Neuronal stem cell (in vitro differentiated cells): ENCODE measurements around the gene KCNAB1.

Experiments used
- DNase-seq: peaks from one replicate; pipeline ENCODE4 v3.0.0-alpha.2; 2013; ENCODE audit warnings: low spot score
- H2AFZ ChIP-seq: one replicate; pipeline ENCODE4 v1.6.1; 2013; ENCODE audit warnings: mild to moderate bottlenecking, low read length, inconsistent platforms
- H2AK5ac ChIP-seq: 2 replicates; pipeline ENCODE4 v1.6.1; 2013; ENCODE audit warnings: low read depth, mild to moderate bottlenecking, inconsistent platforms, low read length, moderate library complexity, mixed read lengths
- H2BK120ac ChIP-seq: 2 replicates; pipeline ENCODE4 v1.6.1; 2013; ENCODE audit warnings: low read depth, mild to moderate bottlenecking, inconsistent platforms, low read length, moderate library complexity, mixed read lengths
- H2BK12ac ChIP-seq: one replicate; pipeline ENCODE4 v1.6.1; 2013; ENCODE audit warnings: low read length, inconsistent platforms
- H2BK15ac ChIP-seq: 2 replicates; pipeline ENCODE4 v1.6.1; 2013; ENCODE audit warnings: mild to moderate bottlenecking, low read length, inconsistent platforms, mixed read lengths
- H2BK5ac ChIP-seq: one replicate; pipeline ENCODE4 v1.6.1; 2013; ENCODE audit warnings: inconsistent platforms, mild to moderate bottlenecking, low read length, moderate library complexity
- H3K14ac ChIP-seq: one replicate; pipeline ENCODE4 v1.6.1; 2013; ENCODE audit warnings: low read length, inconsistent platforms
- H3K18ac ChIP-seq: 2 replicates; pipeline ENCODE4 v1.6.1; 2013; ENCODE audit warnings: low read length, inconsistent platforms
- H3K23ac ChIP-seq: 2 replicates; pipeline ENCODE4 v1.6.1; 2013; ENCODE audit warnings: low read depth, mild to moderate bottlenecking, mixed read lengths, low read length, inconsistent platforms; ENCODE audit not compliant: poor library complexity
- H3K27ac ChIP-seq: replicated peaks from 3 replicates; pipeline ENCODE4 v1.5.1; 2013; ENCODE audit warnings: low read length, inconsistent platforms
- H3K27me3 ChIP-seq, 3 experiments: 2 replicates each; pipeline ENCODE4 v1.6.1; 2013; ENCODE audit warnings: low read length in 3 of 3, mild to moderate bottlenecking in 2 of 3, inconsistent platforms in 1 of 3, low read depth in 1 of 3, mixed read lengths in 1 of 3, moderate library complexity in 1 of 3; ENCODE audit not compliant: control insufficient read depth in 3 of 3, insufficient read depth in 3 of 3
- H3K36me3 ChIP-seq, 2 donors: replicated peaks in 1 of 2; 2 replicates each; pipeline ENCODE4 v1.6.1; 2013; ENCODE audit warnings: low read length in 2 of 2; ENCODE audit not compliant: control insufficient read depth in 2 of 2, insufficient read depth in 2 of 2
- H3K4ac ChIP-seq: 2 replicates; pipeline ENCODE4 v1.6.1; 2013; ENCODE audit warnings: inconsistent platforms, mild to moderate bottlenecking, low read length, moderate library complexity
- H3K4me1 ChIP-seq, 2 donors: 1 replicate in 1 of 2; 2 replicates in 1 of 2; pipeline ENCODE4 v1.6.1; 2013; ENCODE audit warnings: low read length in 2 of 2, low read depth in 1 of 2; ENCODE audit not compliant: control insufficient read depth in 2 of 2, insufficient read depth in 1 of 2
- H3K4me2 ChIP-seq: one replicate; pipeline ENCODE4 v1.6.1; 2013; ENCODE audit warnings: mild to moderate bottlenecking, low read length, inconsistent platforms; ENCODE audit not compliant: insufficient read depth, poor library complexity, severe bottlenecking
- H3K4me3 ChIP-seq, 2 donors: 2 replicates each; pipeline ENCODE4 v1.5.1; 2013; ENCODE audit warnings: low read length in 2 of 2, mild to moderate bottlenecking in 2 of 2, inconsistent platforms in 1 of 2, moderate library complexity in 1 of 2
- H3K79me1 ChIP-seq: one replicate; pipeline ENCODE4 v1.6.1; 2013; ENCODE audit warnings: low read depth, mild to moderate bottlenecking, inconsistent platforms, low read length, moderate library complexity
- H3K9ac ChIP-seq: one replicate; pipeline ENCODE4 v1.6.1; 2013; ENCODE audit warnings: mild to moderate bottlenecking, low read depth, low read length, inconsistent platforms; ENCODE audit not compliant: poor library complexity
- H3K9me3 ChIP-seq, 2 donors: replicated peaks in 1 of 2; 2 replicates each; pipeline versions ENCODE3 to v1.6.1; 2013; ENCODE audit warnings: low read length in 2 of 2, mild to moderate bottlenecking in 2 of 2, inconsistent platforms in 1 of 2, low read depth in 1 of 2, mixed read lengths in 1 of 2, moderate library complexity in 1 of 2; ENCODE audit not compliant: control insufficient read depth in 2 of 2, insufficient read depth in 1 of 2
- H4K8ac ChIP-seq: one replicate; pipeline ENCODE4 v1.6.1; 2013; ENCODE audit warnings: low read depth, mild to moderate bottlenecking, inconsistent platforms, low read length, moderate library complexity
- H4K91ac ChIP-seq: one replicate; pipeline ENCODE4 v1.6.1; 2013; ENCODE audit warnings: low read length, low read depth, mild to moderate bottlenecking, inconsistent platforms; ENCODE audit not compliant: poor library complexity
- WGBS, 2 donors: extraction: QIAGEN DNeasy Blood & Tissue Kit; methylation state at CpG; one replicate each; pipeline ENCODE4 v1.1.7; 2013; ENCODE audit warnings: missing lambda C conversion rate in 2 of 2, mixed read lengths in 1 of 2; ENCODE audit not compliant: insufficient read length in 2 of 2, insufficient replicate concordance in 1 of 2; ENCODE audit errors: extremely low coverage in 2 of 2; 5-methylcytosine and 5-hydroxymethylcytosine counted together

Gene KCNAB1

GRCh38 chr3:156271508-156271907 lies 151.1 kb downstream of the KCNAB1 start:
- Histone ChIP-seq H3K79me1 (no peaks in the 10 kb centered on the region), H3K9me3 (no peaks in the 10 kb centered on the region), H2AK5ac (no peak overlapping the region), H3K14ac (no peak overlapping the region), H2AFZ (no peak overlapping the region), H3K36me3 (no peaks in the 10 kb centered on the region), H3K4ac (no peak overlapping the region), H3K27me3 (no peaks in the 10 kb centered on the region), H3K23ac (no peak overlapping the region), H3K4me2 (no peak overlapping the region), H4K8ac (no peak overlapping the region), H3K4me1 (no peaks in the 10 kb centered on the region), H2BK12ac (no peak overlapping the region), H2BK15ac (no peak overlapping the region), H3K4me3 (no peak overlapping the region), H2BK5ac (no peak overlapping the region), H3K18ac (no peak overlapping the region), H3K27ac (no peak overlapping the region), H2BK120ac (no peak overlapping the region), H4K91ac (no peak overlapping the region), H3K9ac (no peak overlapping the region)
- WGBS, 2 donors: no CpG with 5 or more reads among the region's 3 CpGs
- no peak for DNase-seq

GRCh38 chr3:156271995-156272719 lies 151.8 kb downstream of the KCNAB1 start:
- H3K9me3 ChIP-seq: no peaks in the 10 kb centered on the region
- H3K79me1 ChIP-seq: no peaks in the 10 kb centered on the region
- H2BK12ac ChIP-seq: no peak overlapping the region

GRCh38 chr3:156273111-156273694 lies 152.8 kb downstream of the KCNAB1 start:
- WGBS, 2 donors: no CpG with 5 or more reads among the region's 6 CpGs
- H3K4me2 ChIP-seq: no peak overlapping the region

More at GRCh38 chr3:156271995-156272719, 151.8 kb downstream of the KCNAB1 start:
- Histone ChIP-seq H3K4me1 (no peaks in the 10 kb centered on the region), H3K36me3 (no peaks in the 10 kb centered on the region), H3K18ac (no peak overlapping the region), H3K9ac (no peak overlapping the region), H3K27ac (no peak overlapping the region), H3K4ac (no peak overlapping the region), H3K4me2 (no peak overlapping the region), H3K14ac (no peak overlapping the region), H4K91ac (no peak overlapping the region), H2AK5ac (no peak overlapping the region), H2BK15ac (no peak overlapping the region), H3K23ac (no peak overlapping the region), H2AFZ (no peak overlapping the region), H4K8ac (no peak overlapping the region), H3K27me3 (no peaks in the 10 kb centered on the region), H3K4me3 (no peak overlapping the region), H2BK120ac (no peak overlapping the region), H2BK5ac (no peak overlapping the region)
- no CpG with 5 or more reads among the region's 7 CpGs for WGBS, 2 donors
- no peak for DNase-seq

GRCh38 chr3:156274791-156275190 lies 154.4 kb downstream of the KCNAB1 start:
- Histone ChIP-seq H3K4me2 (no peak overlapping the region), H2AFZ (no peak overlapping the region)
- no CpG with 5 or more reads among the region's 2 CpGs for WGBS, 2 donors

More at GRCh38 chr3:156273111-156273694, 152.8 kb downstream of the KCNAB1 start:
- Histone ChIP-seq H3K4me1 (no peaks in the 10 kb centered on the region), H2BK120ac (no peak overlapping the region), H3K23ac (no peak overlapping the region), H3K79me1 (no peaks in the 10 kb centered on the region), H3K36me3 (no peaks in the 10 kb centered on the region), H3K4me3 (no peak overlapping the region), H4K8ac (no peak overlapping the region), H2BK15ac (no peak overlapping the region), H3K27me3 (no peaks in the 10 kb centered on the region), H4K91ac (no peak overlapping the region), H2BK5ac (no peak overlapping the region), H2BK12ac (no peak overlapping the region), H3K27ac (no peak overlapping the region), H2AFZ (no peak overlapping the region), H3K14ac (no peak overlapping the region), H3K9ac (no peak overlapping the region), H3K9me3 (no peaks in the 10 kb centered on the region), H2AK5ac (no peak overlapping the region), H3K18ac (no peak overlapping the region), H3K4ac (no peak overlapping the region)
- no peak for DNase-seq

More at GRCh38 chr3:156274791-156275190, 154.4 kb downstream of the KCNAB1 start:
- H3K36me3 ChIP-seq: no peaks in the 10 kb centered on the region
- no peak overlapping the region for H3K14ac ChIP-seq
- DNase-seq: no peak
- H3K23ac ChIP-seq: no peak overlapping the region
- H3K4ac ChIP-seq: no peak overlapping the region
- H2BK15ac ChIP-seq: no peak overlapping the region
- H2BK120ac ChIP-seq: no peak overlapping the region
- H3K9me3 ChIP-seq: no peaks in the 10 kb centered on the region
- H3K27me3 ChIP-seq: no peaks in the 10 kb centered on the region
- H4K8ac ChIP-seq: no peak overlapping the region
- no peak overlapping the region for H3K18ac ChIP-seq
- H3K4me3 ChIP-seq: no peak overlapping the region
- H2BK5ac ChIP-seq: no peak overlapping the region
- H3K9ac ChIP-seq: no peak overlapping the region
- no peak overlapping the region for H2AK5ac ChIP-seq
- no peak overlapping the region for H3K27ac ChIP-seq
- no peak overlapping the region for H2BK12ac ChIP-seq
- no peak overlapping the region for H4K91ac ChIP-seq
- H3K4me1 ChIP-seq: no peaks in the 10 kb centered on the region
- H3K79me1 ChIP-seq: no peaks in the 10 kb centered on the region
